NCI-H510A (cell line): ENCODE data around the gene COMMD9.
"Not testable (repeated sequence)": the region's sequence is repeated elsewhere in the genome, so short reads cannot be mapped to it uniquely, and the experiment has no call there.

Experiments
- DNase-seq: peaks from one replicate; lab custom pipeline; 2025; lab: John Stamatoyannopoulos, UW

COMMD9 gene

GRCh38 chr11:36289226-36289852, at the start of gene COMMD9:
Gene COMMD9 (minus strand): TSS chr11:36289424. CDS start chr11:36289412, 12 bp downstream.
- DNase-seq, result peak; percentile 78

GRCh38 chr11:36333897-36334296, 44.7 kb upstream of the COMMD9 start:
- no peak for DNase-seq

- DNase-seq, result no peak
Measured at GRCh38 chr11:36333468-36333867, 44.2 kb upstream of the COMMD9 start.

DNA sequence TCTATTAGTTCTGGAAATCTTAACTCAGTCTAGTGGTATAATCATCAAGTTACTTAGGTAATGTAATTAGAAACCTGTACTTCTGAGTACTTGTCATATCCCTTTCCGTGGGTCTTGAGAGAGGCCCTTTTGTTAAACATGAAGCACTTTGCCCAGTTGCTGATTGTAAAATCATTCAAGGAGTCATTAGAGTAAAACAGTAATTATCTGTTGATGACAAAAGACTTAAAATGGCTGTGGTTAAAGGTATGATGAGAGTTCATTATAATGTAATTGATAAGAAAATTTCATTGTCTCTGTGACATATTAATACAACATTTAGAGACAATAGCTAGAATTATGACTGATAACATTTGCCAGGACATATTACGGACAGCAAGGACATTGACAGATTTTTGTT, 41.2 kb upstream of the COMMD9 start:
- DNase-seq, result no peak

- no peak for DNase-seq
Measured at GRCh38 chr11:36328966-36329673, 39.9 kb upstream of the COMMD9 start.

DNA sequence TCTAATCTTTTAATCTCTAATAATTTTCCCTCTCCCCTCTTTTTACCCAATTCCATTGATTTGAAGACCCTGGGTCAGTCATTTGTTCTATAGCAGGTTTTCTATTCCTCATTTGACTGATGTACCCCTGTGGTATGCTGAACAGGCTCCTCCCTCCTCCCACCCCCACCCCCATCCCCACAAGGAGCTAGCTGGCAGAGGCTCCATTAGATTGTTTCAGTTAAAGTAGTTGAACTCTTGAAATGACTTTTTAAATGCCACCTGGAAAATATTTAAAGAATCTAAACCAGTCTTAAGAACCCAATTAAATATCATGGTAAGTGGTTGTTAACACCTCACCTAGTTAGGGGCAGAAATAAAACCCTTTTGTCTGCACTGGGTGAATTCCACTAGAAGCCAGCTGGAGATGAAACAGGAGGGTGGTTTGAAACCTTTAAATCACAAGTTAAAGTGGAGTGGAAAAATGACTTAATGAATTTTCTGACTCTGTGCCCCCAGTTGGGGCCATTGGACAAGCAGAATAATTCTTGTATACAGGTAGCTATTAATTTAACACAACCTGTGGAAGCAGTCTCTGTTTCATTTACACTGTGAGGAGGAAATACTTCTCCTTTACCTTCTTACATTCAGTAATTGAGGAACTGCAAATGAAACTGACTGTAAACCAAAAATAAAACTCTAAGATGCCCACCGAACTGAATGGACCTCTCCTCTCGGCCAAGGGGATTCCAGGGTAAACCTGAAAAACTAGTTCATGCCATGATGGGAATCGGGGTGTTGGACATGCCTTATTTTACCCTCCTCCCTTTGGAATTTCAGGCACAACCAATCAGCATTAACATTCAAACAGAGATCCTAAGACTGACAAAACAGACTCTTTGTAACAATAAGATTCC, 37.5 kb upstream of the COMMD9 start:
- DNase-seq, result no peak

DNA sequence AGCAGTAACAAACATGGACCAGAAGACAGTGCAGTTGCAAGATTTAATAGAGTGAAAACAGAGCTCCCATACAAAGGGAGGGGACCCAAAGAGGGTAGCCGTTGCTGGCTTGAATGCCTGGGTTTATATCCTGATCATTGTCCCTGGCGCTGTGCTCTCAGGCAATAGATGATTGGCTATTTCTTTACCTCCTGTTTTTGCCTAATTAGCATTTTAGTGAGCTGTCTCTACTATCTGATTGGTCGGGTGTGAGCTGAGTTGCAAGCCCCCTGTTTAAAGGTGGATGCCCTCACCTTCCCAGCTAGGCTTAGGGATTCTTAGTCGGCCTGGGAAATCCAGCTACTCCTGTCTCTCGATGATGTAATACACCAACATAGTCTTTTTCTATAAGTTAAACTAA, 36.2 kb upstream of the COMMD9 start:
- DNase-seq, result not testable (repeated sequence)

DNA sequence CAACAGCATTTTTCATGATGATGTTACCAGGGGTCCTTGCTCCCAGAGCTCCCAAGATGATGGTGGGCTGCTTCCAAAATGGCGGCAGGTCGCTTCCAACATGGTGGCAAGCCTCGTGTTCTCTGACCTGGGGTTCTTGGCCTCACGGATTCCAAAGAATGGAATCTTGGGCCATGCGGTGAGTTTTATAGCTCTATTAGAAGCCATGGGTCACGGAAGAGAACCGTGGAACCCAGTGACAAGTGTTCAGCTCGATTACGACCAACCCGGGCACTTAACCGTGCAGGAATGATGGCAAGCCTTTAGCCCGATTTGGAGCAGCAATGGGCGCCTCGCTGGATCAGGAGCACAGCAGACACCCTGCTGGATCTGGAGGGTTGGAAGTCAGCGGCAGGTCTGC, 35.7 kb upstream of the COMMD9 start:
- DNase-seq, result not testable (repeated sequence)

- DNase-seq, result no peak
Measured at GRCh38 chr11:36317992-36318391, 28.8 kb upstream of the COMMD9 start.

GRCh38 chr11:36316049-36316448, 26.8 kb upstream of the COMMD9 start:
- no peak for DNase-seq

- DNase-seq, result no peak
Measured at GRCh38 chr11:36314434-36314767, 25.2 kb upstream of the COMMD9 start.

DNA sequence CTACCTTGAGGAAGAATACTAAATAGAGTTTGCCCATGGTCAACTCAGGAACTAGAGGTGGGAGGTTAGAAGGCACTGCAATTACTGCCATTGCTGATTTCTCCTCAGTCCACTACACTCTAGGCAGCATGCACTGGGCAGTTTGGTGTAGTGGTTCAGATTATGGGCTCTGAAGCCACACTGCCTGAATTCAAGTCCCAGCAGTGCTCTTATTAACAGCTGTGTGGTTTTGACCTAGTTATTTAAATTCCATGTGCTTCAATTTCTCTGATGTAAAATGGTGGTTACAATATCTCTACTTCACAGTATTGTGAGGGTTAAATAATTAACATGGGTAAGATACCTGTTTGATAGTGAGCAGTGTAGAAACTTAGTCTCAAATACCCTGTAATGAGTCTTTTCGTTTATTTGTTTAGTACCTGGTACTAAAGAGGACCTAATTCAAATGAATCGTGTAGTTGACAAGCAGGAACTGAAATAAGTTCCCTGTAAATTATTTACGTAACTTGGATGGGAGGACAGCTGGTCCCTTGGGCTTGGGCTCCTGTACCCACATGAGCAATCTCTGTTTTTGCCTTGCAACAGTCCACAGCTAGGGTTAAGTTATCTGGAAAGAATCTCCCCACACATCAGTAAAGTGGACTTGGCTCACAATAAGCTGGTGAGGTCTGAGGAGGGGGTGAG, 24.7 kb upstream of the COMMD9 start:
- DNase-seq, result no peak

- no peak for DNase-seq
Measured at GRCh38 chr11:36312611-36313472, 23.6 kb upstream of the COMMD9 start.

GRCh38 chr11:36311926-36312595, 22.8 kb upstream of the COMMD9 start:
- peak; percentile 40 for DNase-seq

- DNase-seq, result no peak
Measured at GRCh38 chr11:36309779-36310178, 20.6 kb upstream of the COMMD9 start.

DNA sequence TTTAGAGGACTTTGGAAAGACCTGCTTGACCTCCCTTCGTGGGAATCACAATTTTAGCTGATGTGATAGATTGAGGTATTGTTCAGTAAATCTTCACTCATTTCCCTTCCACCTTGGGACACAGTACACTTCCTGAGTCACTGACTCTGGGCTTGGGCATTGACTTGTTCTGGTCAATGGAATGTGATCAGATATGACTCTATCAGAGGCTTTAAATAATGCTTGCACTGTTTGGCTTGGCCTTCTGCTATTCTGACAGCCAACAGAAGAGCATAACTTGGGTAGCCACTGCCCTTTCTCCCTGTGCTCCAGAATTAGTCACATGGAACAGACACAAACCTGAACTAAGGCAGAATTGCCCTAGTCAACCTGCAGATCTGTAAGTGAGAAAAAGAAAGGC, 19.4 kb upstream of the COMMD9 start:
- DNase-seq, result no peak

DNA sequence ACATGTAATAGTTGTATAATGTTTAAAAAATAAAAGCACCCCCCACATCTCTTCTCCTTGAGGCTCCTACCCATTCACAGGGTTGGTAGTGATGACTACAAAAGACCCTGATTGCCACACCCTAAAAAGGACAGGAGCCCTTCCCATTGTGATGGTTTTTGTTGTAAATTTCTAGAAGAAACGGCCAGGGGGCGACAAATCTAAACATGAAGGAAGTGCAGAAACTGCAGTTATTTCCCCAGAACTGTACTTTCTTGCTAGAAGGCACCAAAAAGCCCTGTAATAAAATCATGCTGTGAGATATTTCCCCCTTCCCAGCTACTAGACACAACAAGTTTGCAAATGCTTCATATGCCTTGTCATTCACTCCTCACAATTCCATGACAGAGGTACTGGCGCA, 17.7 kb upstream of the COMMD9 start:
- DNase-seq, result no peak

- DNase-seq, result no peak
Measured at GRCh38 chr11:36305047-36305446, 15.8 kb upstream of the COMMD9 start.

DNA sequence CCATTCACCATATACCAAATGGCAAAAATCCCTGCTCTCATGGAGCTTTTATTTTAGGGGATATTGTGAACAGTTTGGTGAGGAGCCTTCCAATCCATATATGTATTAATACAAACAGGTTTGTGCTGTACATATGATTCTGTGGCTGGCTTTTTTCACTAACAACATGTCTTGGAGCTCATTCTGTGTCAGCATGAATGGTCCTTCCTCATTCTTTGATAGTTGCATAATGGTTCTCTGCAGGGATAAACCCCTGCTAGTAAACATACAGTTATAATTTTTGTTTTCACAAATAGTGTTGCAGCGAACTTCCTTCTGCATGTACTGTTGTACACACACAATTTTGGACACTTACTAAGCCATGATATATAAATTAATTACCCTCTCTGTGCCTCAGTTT, 15.1 kb upstream of the COMMD9 start:
- no peak for DNase-seq

GRCh38 chr11:36300650-36301049, 11.4 kb upstream of the COMMD9 start:
- DNase-seq, result no peak
